Esophagus muscularis mucosa (tissue), 4 donors: ENCODE results near the gene GPATCH4. TPM values are rescaled to one million over a fixed set of nuclear protein-coding genes. Genes with fewer than 3 reads are reported as not detected.

Experiments
- DNase-seq: peaks from one replicate; pipeline ENCODE4 v3.0.0-alpha.2; 2017; ENCODE audit errors: extremely low spot score
- H3K27ac ChIP-seq, 4 donors: fragments of 200-600 bp; sonication (generic); replicated peaks in 1 of 4; 1 replicate in 3 of 4; 2 replicates in 1 of 4; pipeline ENCODE4 v1.5.1; 2016 to 2019; ENCODE audit warnings: mild to moderate bottlenecking in 1 of 4
- H3K27me3 ChIP-seq, 4 donors: fragments of 200-600 bp; sonication (generic); one replicate each; pipeline versions ENCODE4 v1.5.1 to v1.6.0; 2016 to 2019
- H3K36me3 ChIP-seq, 4 donors: fragments of 200-600 bp; sonication (generic); one replicate each; pipeline ENCODE4 v1.5.1; 2016 to 2019
- H3K4me1 ChIP-seq, 4 donors: fragments of 200-600 bp; sonication (generic); one replicate each; pipeline ENCODE4 v1.5.1; 2016 to 2019
- H3K4me3 ChIP-seq, 4 donors: fragments of 200-600 bp; sonication (generic); 1 replicate in 2 of 4; 2 replicates in 2 of 4; pipeline ENCODE4 v1.5.1; 2016 to 2019; ENCODE audit warnings: mild to moderate bottlenecking in 4 of 4, moderate library complexity in 1 of 4
- H3K9me3 ChIP-seq, 4 donors: fragments of 200-600 bp; sonication (generic); 1 replicate in 3 of 4; 2 replicates in 1 of 4; pipeline ENCODE4 v1.5.1; 2016 to 2019
- EP300 ChIP-seq: sonication (generic); formaldehyde crosslinking; IDR thresholded peaks from one replicate; pipeline ENCODE4 v1.6.1; 2017; ENCODE audit warnings: antibody characterized with exemption
- POLR2A ChIP-seq: fragments of 450-650 bp; IDR thresholded peaks from one replicate; pipeline ENCODE4 v1.6.1; 2017; ENCODE audit warnings: antibody characterized with exemption, moderate library complexity, mild to moderate bottlenecking, low read depth
- POLR2AphosphoS5 ChIP-seq, 2 donors: sonication (generic); formaldehyde crosslinking; IDR thresholded peaks; one replicate each; pipeline ENCODE4 v1.6.1; 2017; ENCODE audit warnings: antibody characterized with exemption in 2 of 2
- whole genome bisulfite sequencing: methylation state at CpG from one replicate; pipeline ENCODE4 v1.1.5; 2018; 5-methylcytosine and 5-hydroxymethylcytosine counted together
- intact Hi-C: fragments of 100-400 bp; cut with DNase I; formaldehyde crosslinking; loops from one replicate; pipeline ENCODE4 v1.15.1; 2023
- total RNA-seq, 4 donors: library from RNA; depleted of rRNA; stranded (reverse); fragments of >200 nt; gene quantifications; one replicate each; pipeline versions ENCODE4 v1.1.0 to v1.2.1, GENCODE V29; 2016
- TF ChIP-seq, protein P1 (sequence below), 3 experiments: fragments of 200-600 bp in 2 of 3; fragments of 450-650 bp in 1 of 3; sonication (generic) in 2 of 3; IDR thresholded peaks; one replicate each; pipeline ENCODE4 v1.5.1; 2017 to 2019; ENCODE audit warnings: antibody characterized with exemption in 3 of 3, mild to moderate bottlenecking in 2 of 3, moderate library complexity in 1 of 3

The GPATCH4 gene
- total RNA-seq, 4 donors from 2014 or later = 22.6 to 32.8 (median 26.4) TPM

DNA sequence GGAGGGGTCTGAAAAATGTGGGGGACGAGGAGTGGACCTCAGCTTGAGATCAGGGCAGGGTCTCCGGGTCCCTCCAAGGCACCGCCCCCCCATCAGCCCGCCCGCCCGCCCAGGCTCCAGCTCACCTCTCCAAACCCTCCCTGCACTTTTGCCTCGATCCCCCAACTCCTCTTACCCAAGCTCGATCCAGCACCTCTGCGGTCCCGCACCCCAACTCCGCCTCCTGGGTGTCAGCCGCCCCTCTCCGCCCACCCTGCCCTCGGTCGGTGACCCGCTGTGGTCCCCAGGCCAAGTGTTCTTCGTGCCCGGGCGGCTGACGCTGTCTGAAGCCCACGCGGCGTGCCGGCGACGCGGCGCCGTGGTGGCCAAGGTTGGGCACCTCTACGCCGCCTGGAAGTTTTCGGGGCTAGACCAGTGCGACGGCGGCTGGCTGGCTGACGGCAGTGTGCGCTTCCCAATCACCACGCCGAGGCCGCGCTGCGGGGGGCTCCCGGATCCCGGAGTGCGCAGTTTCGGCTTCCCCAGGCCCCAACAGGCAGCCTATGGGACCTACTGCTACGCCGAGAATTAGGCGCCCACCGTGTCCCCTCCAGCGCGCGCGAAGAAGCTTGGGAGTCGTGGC, 23.6 kb upstream of the GPATCH4 start:
- H3K27me3 ChIP-seq = peaks cover 10 to 70% (median 33%) of the 10 kb centered on the region in 4 donors

DNA sequence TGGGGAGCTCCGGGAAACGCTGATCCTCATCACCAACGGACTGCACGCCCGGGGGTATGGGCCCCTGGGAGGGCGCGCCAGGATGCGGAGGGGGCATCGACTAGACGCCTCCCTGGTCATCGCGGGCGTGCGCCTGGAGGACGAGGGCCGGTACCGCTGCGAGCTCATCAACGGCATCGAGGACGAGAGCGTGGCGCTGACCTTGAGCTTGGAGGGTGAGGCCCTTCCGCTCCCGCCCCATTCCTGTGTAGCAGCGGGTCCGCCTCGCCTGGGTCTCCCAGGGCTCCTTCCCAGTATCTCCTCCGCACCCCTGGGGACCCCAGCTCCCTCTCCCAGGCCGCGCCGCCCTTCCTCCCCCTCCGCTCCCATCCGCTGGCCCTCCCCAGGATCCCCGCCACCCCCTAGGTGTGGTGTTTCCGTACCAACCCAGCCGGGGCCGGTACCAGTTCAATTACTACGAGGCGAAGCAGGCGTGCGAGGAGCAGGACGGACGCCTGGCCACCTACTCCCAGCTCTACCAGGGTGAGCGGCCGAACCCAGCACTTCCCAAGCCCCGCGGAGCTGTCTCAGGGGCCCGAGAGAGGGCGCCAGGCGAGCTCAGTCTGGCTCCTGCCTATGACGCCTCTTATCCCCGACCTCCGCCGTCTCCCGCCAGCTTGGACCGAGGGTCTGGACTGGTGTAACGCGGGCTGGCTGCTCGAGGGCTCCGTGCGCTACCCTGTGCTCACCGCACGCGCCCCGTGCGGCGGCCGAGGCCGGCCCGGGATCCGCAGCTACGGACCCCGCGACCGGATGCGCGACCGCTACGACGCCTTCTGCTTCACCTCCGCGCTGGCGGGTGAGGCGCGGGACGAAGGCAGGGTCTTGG, 22.9 kb upstream of the GPATCH4 start:
- Histone ChIP-seq H3K9me3 (no peaks in the 10 kb centered on the region), H3K27me3 (peaks cover 10 to 67% (median 33%) of the 10 kb centered on the region in 4 donors), H3K36me3 (no peaks in the 10 kb centered on the region), H3K27ac (peak overlapping the region; percentile 46 to 74 (median 54)), H3K4me3 (peak overlapping the region; percentile 43 to 61 (median 52)), H3K4me1 (peaks cover 24 to 28% (median 26%) of the 10 kb centered on the region in 4 donors)
- no peak for TF ChIP-seq POLR2A
- TF ChIP-seq, protein P1, sequence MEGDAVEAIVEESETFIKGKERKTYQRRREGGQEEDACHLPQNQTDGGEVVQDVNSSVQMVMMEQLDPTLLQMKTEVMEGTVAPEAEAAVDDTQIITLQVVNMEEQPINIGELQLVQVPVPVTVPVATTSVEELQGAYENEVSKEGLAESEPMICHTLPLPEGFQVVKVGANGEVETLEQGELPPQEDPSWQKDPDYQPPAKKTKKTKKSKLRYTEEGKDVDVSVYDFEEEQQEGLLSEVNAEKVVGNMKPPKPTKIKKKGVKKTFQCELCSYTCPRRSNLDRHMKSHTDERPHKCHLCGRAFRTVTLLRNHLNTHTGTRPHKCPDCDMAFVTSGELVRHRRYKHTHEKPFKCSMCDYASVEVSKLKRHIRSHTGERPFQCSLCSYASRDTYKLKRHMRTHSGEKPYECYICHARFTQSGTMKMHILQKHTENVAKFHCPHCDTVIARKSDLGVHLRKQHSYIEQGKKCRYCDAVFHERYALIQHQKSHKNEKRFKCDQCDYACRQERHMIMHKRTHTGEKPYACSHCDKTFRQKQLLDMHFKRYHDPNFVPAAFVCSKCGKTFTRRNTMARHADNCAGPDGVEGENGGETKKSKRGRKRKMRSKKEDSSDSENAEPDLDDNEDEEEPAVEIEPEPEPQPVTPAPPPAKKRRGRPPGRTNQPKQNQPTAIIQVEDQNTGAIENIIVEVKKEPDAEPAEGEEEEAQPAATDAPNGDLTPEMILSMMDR (IDR thresholded peaks at IDR 0.05) = peak in 2 of 3 experiments; percentile 3 to 40
- DNase-seq = no peak
- WGBS = 5% methylated on average over 11 of the region's 87 CpGs
- intact Hi-C loops = no loop called here

More for the DNA sequence above, 23.6 kb upstream of the GPATCH4 start:
- DNase-seq = no peak
- intact Hi-C loops = no loop called here
- Histone ChIP-seq H3K4me3 (peak overlapping the region; percentile 43 to 61 (median 52)), H3K4me1 (peaks cover 24 to 28% (median 26%) of the 10 kb centered on the region in 4 donors), H3K27ac (peak overlapping the region; percentile 46 to 74 (median 54)), H3K36me3 (no peaks in the 10 kb centered on the region), H3K9me3 (no peaks in the 10 kb centered on the region)
- WGBS = 0% methylated on average over 7 of the region's 55 CpGs
- TF ChIP-seq EP300 (no peak), POLR2A (no peak), POLR2AphosphoS5 (IDR thresholded peaks at IDR 0.05) (no peak)
- TF ChIP-seq, protein P1 (IDR thresholded peaks at IDR 0.05) = no peak

DNA sequence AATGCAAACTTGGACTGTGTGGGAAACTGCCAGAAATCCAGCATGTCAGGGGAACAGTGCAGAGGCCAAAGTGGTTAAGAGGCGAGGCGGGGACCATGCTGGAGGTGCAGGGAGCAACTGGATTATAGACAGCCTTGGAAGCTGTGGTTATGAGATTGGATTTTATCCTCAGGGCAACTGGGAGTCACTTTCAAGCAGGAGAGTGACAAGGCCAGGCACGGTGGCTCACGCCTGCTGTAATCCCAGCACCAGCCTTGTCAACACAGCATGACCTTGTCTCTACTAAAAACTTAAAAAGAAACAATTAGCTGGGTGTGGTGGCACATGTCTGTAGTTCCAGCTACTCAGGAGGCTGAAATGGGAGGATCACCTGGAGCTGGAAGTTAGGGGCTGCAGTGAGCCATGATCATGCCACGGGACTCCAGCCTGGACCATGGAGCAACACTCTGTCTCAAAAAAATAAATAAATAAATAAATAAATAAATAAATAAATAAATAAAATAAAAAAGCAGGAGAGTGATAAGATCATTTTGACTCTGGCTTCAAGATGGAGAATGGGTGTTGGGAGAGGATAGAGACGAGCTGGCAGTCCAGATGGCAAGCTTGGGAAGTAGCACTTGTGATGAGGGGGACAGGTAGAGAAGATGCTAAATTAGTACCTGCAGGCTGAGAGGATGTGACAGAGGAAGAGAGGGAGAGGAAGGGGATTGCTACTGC, 21.5 kb upstream of the GPATCH4 start:
- no peak for DNase-seq
- Histone ChIP-seq H3K4me3 (no peak overlapping the region), H3K27me3 (peaks cover 10 to 54% (median 32%) of the 10 kb centered on the region in 4 donors), H3K4me1 (peaks cover 24 to 28% (median 26%) of the 10 kb centered on the region in 4 donors), H3K27ac (no peak overlapping the region), H3K9me3 (no peaks in the 10 kb centered on the region), H3K36me3 (no peaks in the 10 kb centered on the region)
- TF ChIP-seq, protein P1 (IDR thresholded peaks at IDR 0.05) = no peak
- TF ChIP-seq POLR2A = no peak
- no peak for TF ChIP-seq EP300
- TF ChIP-seq POLR2AphosphoS5 (IDR thresholded peaks at IDR 0.05) = no peak
- intact Hi-C loops = no loop called here
- 89% methylated on average over 6 of the region's 6 CpGs for WGBS

DNA sequence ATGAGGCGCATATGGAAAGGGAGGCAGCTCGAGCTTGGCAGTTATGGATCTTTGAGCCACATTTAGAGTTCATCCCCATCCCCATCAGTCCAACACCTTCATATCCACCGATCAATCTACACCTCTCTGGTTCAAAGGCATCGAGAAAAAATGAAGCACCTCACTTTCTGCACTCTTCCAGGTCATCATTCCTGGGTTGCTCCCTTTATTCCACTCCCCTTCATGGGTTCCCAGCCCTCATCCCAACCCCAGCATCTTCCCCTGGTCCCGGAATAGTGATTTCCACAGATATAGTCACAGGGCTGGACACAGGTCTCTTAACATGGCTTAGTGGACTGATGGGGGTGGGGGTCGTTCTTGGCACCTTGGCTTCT, 18.3 kb upstream of the GPATCH4 start:
- Histone ChIP-seq H3K9me3 (no peaks in the 10 kb centered on the region), H3K4me3 (no peak overlapping the region), H3K4me1 (peaks cover 27 to 45% (median 38%) of the 10 kb centered on the region in 4 donors), H3K27ac (no peak overlapping the region), H3K36me3 (no peaks in the 10 kb centered on the region), H3K27me3 (peaks cover 0 to 23% (median 6%) of the 10 kb centered on the region in 4 donors)
- TF ChIP-seq EP300 (no peak), POLR2A (no peak)
- TF ChIP-seq, protein P1 (IDR thresholded peaks at IDR 0.05) = no peak
- intact Hi-C loops = loop anchor here (5.0 kb wide), 1 partner anchor 232 kb away; no protein-coding TSS in a partner anchor
- 38% methylated on average over 6 of the region's 6 CpGs for WGBS
- no peak for DNase-seq
